ENCODE measurements around the gene RPS24.

The RPS24 gene

DNA sequence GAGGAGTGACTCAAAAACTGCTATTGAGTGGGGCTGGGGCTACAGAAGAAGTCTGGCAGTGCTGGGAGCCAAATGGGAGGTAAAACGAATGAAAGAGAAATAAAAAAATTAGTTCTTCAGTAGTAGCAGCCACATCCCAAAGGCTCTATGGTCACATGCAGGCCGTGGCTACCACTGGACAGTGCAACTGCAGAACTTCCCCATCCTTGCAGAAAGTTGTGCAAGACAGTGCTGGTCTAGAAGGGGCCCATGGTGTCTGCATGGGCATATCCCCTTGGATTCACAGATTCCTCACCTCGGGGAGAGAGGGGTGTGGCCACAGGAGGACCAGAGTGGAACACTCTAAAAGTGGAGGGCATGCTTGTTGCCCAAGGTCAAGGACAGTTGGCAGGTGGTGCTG is 47.6 kb downstream of the RPS24 start:
- TF ChIP-seq, protein P1, sequence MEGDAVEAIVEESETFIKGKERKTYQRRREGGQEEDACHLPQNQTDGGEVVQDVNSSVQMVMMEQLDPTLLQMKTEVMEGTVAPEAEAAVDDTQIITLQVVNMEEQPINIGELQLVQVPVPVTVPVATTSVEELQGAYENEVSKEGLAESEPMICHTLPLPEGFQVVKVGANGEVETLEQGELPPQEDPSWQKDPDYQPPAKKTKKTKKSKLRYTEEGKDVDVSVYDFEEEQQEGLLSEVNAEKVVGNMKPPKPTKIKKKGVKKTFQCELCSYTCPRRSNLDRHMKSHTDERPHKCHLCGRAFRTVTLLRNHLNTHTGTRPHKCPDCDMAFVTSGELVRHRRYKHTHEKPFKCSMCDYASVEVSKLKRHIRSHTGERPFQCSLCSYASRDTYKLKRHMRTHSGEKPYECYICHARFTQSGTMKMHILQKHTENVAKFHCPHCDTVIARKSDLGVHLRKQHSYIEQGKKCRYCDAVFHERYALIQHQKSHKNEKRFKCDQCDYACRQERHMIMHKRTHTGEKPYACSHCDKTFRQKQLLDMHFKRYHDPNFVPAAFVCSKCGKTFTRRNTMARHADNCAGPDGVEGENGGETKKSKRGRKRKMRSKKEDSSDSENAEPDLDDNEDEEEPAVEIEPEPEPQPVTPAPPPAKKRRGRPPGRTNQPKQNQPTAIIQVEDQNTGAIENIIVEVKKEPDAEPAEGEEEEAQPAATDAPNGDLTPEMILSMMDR (conservative IDR thresholded peaks at IDR 0.05; ENCODE audit: low read depth): no peak
- POLR2A ChIA-PET (ENCODE audit: low non-redundant PET): no interaction called here
- DNase-seq (ENCODE audit: low spot score): no peak
- no peak overlapping the region for H3K27ac ChIP-seq
- CTCF ChIA-PET: no interaction called here

DNA sequence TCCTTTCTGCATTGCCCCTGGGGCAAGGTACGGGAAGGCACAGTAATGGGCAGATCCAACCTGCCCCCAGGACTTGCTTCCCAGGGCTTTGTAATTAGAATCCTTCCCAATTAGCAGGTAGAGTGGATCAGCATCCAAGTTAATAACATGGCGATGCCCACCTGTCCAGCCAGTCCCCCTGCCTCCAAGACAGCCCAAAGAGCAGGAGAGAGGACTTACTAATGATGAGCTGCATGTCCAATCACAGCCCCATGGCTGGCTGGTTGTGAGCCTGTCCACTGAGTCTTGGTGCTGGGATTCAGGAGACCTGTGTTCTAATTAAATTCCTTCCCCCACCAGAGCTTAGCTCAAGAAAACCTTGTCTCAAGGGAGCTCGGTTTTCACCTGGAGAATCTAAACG is 49.0 kb downstream of the RPS24 start:
- POLR2A ChIA-PET (ENCODE audit: low non-redundant PET): no interaction called here

More for the DNA sequence above, 49.0 kb downstream of the RPS24 start:
- no peak for DNase-seq (ENCODE audit: low spot score)
- no peak overlapping the region for H3K27ac ChIP-seq
- TF ChIP-seq, protein P1 (conservative IDR thresholded peaks at IDR 0.05; ENCODE audit: low read depth): no peak
- CTCF ChIA-PET: interaction anchor here (0.7 to 2.0 kb wide), 2 partner anchors 25 to 35 kb away, joined by 3 to 4 read pairs; no protein-coding TSS in a partner anchor

Measured in RWPE1 (cell line).